ENCODE measurements around the gene PDK1. TPM values are rescaled to one million over a fixed set of nuclear protein-coding genes. Genes with fewer than 3 reads are reported as not detected.

The PDK1 gene
- total RNA-seq, 4 donors from 2014 or later, result 7.0 to 13.5 (median 11.4) TPM

DNA sequence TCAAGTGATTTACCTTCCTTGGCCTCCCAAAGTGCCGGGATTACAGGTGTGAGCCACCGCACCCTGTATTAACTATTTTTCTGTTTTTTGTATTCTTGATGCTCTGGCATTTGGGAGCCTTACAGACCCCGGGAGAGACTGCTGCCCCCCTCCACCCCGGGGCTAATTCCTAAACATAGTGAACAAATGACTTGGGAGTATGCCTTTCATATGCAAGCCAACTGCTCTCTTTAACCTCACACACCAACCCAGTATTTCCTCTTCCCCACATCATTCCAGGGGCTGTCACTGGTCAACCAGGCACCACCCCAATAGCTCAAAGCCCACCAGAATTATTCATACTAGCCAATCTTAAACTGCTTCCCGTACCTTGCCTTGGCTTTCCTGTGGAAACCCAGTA, 79.7 kb downstream of the PDK1 start:
- intact Hi-C loops (cut with DNase I), result no loop called here
- no peak for DNase-seq
- no peak for TF ChIP-seq POLR2A (IDR thresholded peaks at IDR 0.05)
- TF ChIP-seq, protein P1, sequence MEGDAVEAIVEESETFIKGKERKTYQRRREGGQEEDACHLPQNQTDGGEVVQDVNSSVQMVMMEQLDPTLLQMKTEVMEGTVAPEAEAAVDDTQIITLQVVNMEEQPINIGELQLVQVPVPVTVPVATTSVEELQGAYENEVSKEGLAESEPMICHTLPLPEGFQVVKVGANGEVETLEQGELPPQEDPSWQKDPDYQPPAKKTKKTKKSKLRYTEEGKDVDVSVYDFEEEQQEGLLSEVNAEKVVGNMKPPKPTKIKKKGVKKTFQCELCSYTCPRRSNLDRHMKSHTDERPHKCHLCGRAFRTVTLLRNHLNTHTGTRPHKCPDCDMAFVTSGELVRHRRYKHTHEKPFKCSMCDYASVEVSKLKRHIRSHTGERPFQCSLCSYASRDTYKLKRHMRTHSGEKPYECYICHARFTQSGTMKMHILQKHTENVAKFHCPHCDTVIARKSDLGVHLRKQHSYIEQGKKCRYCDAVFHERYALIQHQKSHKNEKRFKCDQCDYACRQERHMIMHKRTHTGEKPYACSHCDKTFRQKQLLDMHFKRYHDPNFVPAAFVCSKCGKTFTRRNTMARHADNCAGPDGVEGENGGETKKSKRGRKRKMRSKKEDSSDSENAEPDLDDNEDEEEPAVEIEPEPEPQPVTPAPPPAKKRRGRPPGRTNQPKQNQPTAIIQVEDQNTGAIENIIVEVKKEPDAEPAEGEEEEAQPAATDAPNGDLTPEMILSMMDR (IDR thresholded peaks at IDR 0.05), result no peak
- no peak overlapping the region for H3K4me3 ChIP-seq (replicated peaks in 1 of 3)
- WGBS, 2 donors, result 95 to 96% methylated on average over 5 of the region's 5 CpGs
- H3K36me3 ChIP-seq, result no peaks in the 10 kb centered on the region
- H3K4me1 ChIP-seq, result no peaks in the 10 kb centered on the region
- no peaks in the 10 kb centered on the region for H3K27me3 ChIP-seq
- no peaks in the 10 kb centered on the region for H3K9me3 ChIP-seq
- no peak overlapping the region for H3K27ac ChIP-seq

DNA sequence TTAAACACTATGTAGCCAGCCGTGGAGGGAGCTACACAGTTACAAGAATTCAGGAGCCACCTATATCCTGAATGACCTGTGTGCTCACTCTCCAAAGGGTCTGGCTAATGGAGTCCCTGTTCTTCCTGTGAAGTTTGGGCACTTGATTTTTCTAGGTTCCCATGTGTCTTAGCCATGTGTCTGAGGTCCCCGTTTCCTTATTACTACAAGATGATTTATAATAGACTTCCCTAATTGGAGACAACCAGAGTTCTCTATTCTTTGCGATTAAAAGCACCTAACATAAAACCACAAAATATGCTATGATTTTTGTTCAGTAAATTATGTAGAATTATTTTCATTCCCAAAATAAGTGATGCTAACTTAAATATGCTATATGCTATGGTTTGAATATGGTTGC, 83.4 kb downstream of the PDK1 start:
- WGBS, 2 donors, result 88 to 90% methylated on average over 3 of the region's 3 CpGs
- H3K27ac ChIP-seq, result no peak overlapping the region

DNA sequence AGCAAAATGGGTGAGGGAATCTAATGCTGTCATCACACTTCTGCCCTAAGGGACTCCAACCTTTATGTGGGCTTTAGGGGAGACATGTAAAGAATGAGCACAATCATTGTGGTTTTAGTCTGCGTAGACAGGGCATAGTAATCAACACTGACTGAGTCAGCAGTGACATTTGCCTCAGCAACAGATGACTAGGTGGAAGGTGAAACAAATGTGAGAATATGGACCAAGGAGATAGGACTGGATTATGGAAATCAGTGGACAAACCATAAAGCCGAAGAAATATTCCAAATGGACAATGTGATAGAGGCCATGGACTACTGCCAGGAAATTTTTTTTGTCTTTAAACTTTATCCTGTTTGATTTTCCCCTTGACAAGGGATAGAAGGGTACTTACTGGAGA, 83.9 kb downstream of the PDK1 start:
- Histone ChIP-seq H3K27ac (no peak overlapping the region), H3K4me3 (replicated peaks in 1 of 3) (no peak overlapping the region), H3K27me3 (no peaks in the 10 kb centered on the region), H3K4me1 (no peaks in the 10 kb centered on the region), H3K9me3 (no peaks in the 10 kb centered on the region), H3K36me3 (no peaks in the 10 kb centered on the region)
- no peak for DNase-seq
- TF ChIP-seq, protein P1 (IDR thresholded peaks at IDR 0.05), result no peak
- TF ChIP-seq POLR2A (IDR thresholded peaks at IDR 0.05), result no peak
- 80 to 90% methylated on average over 2 of the region's 2 CpGs for WGBS, 2 donors
- intact Hi-C loops (cut with DNase I), result no loop called here

More for the DNA sequence above, 83.4 kb downstream of the PDK1 start:
- Histone ChIP-seq H3K9me3 (no peaks in the 10 kb centered on the region), H3K36me3 (no peaks in the 10 kb centered on the region), H3K4me1 (no peaks in the 10 kb centered on the region), H3K27me3 (no peaks in the 10 kb centered on the region), H3K4me3 (replicated peaks in 1 of 3) (no peak overlapping the region)
- TF ChIP-seq, protein P1 (IDR thresholded peaks at IDR 0.05), result no peak
- no peak for TF ChIP-seq POLR2A (IDR thresholded peaks at IDR 0.05)
- no peak for DNase-seq
- intact Hi-C loops (cut with DNase I), result no loop called here

DNA sequence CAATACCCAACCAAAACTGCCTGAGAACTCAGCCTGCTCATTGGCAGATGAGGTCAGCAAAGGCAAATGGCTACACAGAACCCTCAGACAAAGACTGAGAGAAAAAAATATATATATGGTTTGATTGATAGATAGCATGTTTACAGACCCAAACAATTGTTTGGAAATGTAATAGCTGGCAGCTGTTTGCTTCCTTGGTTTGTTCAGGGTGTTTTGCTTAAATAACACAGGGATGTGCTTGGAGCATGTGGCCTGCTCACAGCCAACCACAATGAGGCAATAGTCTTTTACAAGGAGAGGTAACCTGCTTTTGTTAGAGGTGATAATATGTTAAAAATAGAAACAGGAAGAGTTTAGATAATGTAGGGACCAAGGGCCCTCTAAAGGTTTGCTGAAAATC, 84.5 kb downstream of the PDK1 start:
- intact Hi-C loops (cut with DNase I), result no loop called here
- Histone ChIP-seq H3K4me3 (replicated peaks in 1 of 3) (no peak overlapping the region), H3K4me1 (no peaks in the 10 kb centered on the region), H3K36me3 (no peaks in the 10 kb centered on the region), H3K27me3 (no peaks in the 10 kb centered on the region), H3K27ac (no peak overlapping the region), H3K9me3 (no peaks in the 10 kb centered on the region)
- no peak for TF ChIP-seq POLR2A (IDR thresholded peaks at IDR 0.05)
- TF ChIP-seq, protein P1 (IDR thresholded peaks at IDR 0.05), result no peak
- DNase-seq, result no peak

DNA sequence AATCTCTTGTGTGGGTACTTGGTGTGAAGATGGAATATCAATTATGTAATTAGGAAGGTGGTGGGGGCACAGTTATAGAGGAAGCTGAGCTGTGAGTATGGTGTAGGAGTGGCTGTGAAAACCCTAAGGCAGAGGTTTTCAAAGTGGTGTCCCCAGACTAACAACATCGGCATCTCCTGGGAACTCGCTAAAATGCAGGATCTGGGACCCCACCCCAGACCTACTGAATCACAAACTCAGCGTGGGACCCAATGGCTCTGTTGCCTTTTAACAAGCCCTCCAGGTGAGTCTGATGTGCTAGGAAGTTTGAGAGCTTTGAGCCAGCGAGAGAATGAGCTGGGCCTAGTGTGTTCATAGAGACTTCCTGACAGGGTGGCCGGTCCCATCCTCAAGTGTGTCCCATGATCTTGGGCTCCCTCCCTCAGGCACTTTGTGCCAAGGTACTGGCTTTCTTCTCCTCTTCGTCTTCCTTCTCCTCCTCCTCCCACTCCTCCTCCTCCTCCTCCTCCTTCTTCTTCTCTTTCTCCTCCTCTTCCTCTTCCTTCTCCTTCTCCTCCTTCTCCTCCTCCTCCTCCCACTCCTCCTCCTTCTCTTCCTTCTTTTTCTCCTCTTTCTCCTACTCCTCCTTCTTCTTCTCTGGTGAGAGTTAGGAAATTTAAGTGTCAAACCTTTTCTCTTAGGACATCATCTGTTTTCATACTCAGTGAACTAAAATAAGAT, 86.6 kb downstream of the PDK1 start:
- no peak for TF ChIP-seq POLR2A (IDR thresholded peaks at IDR 0.05)
- TF ChIP-seq, protein P1 (IDR thresholded peaks at IDR 0.05), result no peak
- Histone ChIP-seq H3K27ac (no peak overlapping the region), H3K4me3 (replicated peaks in 1 of 3) (no peak overlapping the region), H3K36me3 (no peaks in the 10 kb centered on the region), H3K9me3 (no peaks in the 10 kb centered on the region), H3K27me3 (no peaks in the 10 kb centered on the region), H3K4me1 (no peaks in the 10 kb centered on the region)
- no peak for DNase-seq
- WGBS, 2 donors, result 82 to 91% methylated on average over 6 of the region's 6 CpGs
- intact Hi-C loops (cut with DNase I), result no loop called here

Measured in thyroid gland (tissue), 4 donors.